ENCODE measurements around the gene ADAM33. TPM values are rescaled to one million over a fixed set of nuclear protein-coding genes. Genes with fewer than 3 reads are reported as not detected.

ADAM33 gene
- total RNA-seq, 2 experiments from 2014 or later: not detected

DNA sequence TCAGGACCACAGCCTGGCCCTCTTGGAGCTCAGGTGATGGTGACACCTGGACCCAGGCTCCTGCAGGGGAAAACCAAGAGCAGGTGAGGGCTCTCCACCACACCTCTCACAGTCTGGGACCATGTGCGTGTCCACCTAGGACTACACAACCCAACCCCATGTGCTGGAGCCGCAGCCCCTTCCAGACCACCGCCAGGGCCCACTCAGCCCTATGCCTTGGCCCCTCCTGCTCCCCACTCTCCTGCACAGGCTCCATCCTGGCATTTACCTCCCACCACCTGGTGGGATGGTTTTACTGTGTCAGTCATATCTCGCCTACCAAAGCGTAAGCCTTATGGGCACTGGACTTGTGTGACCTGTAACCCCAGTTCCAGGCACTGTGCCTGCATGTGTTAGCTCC, 13.1 kb upstream of the ADAM33 start:
- H3K4me1 Mint-ChIP-seq (ENCODE audit: low read depth): no peaks in the 10 kb centered on the region

DNA sequence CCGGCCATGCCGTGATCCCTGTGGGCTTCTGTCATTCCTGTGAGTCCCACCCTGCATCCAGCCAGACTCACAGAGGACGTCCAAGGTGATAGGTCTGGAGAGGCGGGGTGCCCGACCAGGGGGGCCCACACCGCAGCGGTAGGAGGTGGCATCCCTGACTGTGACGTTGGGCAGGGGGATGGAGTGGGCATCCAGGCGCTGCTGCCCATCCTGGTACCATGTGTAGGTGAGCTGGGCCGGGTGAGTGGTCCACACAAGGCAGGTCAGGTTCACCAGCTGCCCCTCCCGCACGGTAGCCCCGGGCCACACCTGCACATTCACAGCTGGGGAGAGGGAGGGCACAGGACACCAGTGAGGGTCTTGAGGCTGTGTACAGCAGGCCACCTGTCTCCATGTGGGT, 11.6 kb upstream of the ADAM33 start:
- H3K27ac Mint-ChIP-seq: no peak overlapping the region
- intact Hi-C loops (cut with micrococcal nuclease): no loop called here
- no peaks in the 10 kb centered on the region for H3K4me1 Mint-ChIP-seq (ENCODE audit: low read depth)
- DNase-seq: no peak
- no peak overlapping the region for H3K4me3 Mint-ChIP-seq
- CTCF ChIA-PET: interaction anchor here (0.7 kb wide), 1 partner anchor 18 kb away, joined by 4 read pairs; no protein-coding TSS in a partner anchor
- H3K36me3 Mint-ChIP-seq (ENCODE audit: low read depth): no peaks in the 10 kb centered on the region
- no peaks in the 10 kb centered on the region for H3K9me3 Mint-ChIP-seq
- no peaks in the 10 kb centered on the region for H3K27me3 Mint-ChIP-seq (ENCODE audit: low read depth)

More for the DNA sequence above, 13.1 kb upstream of the ADAM33 start:
- intact Hi-C loops (cut with micrococcal nuclease): no loop called here
- DNase-seq: no peak
- Mint-ChIP-seq H3K36me3 (ENCODE audit: low read depth) (no peaks in the 10 kb centered on the region), H3K4me3 (no peak overlapping the region), H3K27ac (no peak overlapping the region), H3K9me3 (no peaks in the 10 kb centered on the region), H3K27me3 (ENCODE audit: low read depth) (no peaks in the 10 kb centered on the region)
- CTCF ChIA-PET: interaction anchor here (0.6 to 1.0 kb wide), 6 partner anchors 19 to 422 kb away, joined by 3 to 9 read pairs (median 4); no protein-coding TSS in a partner anchor

GRCh38 chr20:3692706-3693294, 11.0 kb upstream of the ADAM33 start:
- Mint-ChIP-seq H3K4me1 (ENCODE audit: low read depth) (no peaks in the 10 kb centered on the region), H3K27ac (no peak overlapping the region), H3K36me3 (ENCODE audit: low read depth) (no peaks in the 10 kb centered on the region), H3K4me3 (no peak overlapping the region), H3K27me3 (ENCODE audit: low read depth) (no peaks in the 10 kb centered on the region), H3K9me3 (no peaks in the 10 kb centered on the region)
- CTCF ChIA-PET: interaction anchor here (0.7 kb wide), 1 partner anchor 18 kb away, joined by 4 read pairs; no protein-coding TSS in a partner anchor
- intact Hi-C loops (cut with micrococcal nuclease): no loop called here
- DNase-seq: no peak

- CTCF ChIA-PET: interaction anchor here (0.7 to 1.6 kb wide), 2 partner anchors 19 to 45 kb away, joined by 4 read pairs; no protein-coding TSS in a partner anchor
- no peak overlapping the region for H3K4me3 Mint-ChIP-seq
- H3K27ac Mint-ChIP-seq: no peak overlapping the region
- H3K36me3 Mint-ChIP-seq (ENCODE audit: low read depth): no peaks in the 10 kb centered on the region
- H3K27me3 Mint-ChIP-seq (ENCODE audit: low read depth): no peaks in the 10 kb centered on the region
- H3K4me1 Mint-ChIP-seq (ENCODE audit: low read depth): no peaks in the 10 kb centered on the region
- H3K9me3 Mint-ChIP-seq: no peaks in the 10 kb centered on the region
- no peak for DNase-seq
- intact Hi-C loops (cut with micrococcal nuclease): no loop called here
These were observed 10.1 kb upstream of the ADAM33 start for GRCh38 chr20:3691897-3692296.

DNA sequence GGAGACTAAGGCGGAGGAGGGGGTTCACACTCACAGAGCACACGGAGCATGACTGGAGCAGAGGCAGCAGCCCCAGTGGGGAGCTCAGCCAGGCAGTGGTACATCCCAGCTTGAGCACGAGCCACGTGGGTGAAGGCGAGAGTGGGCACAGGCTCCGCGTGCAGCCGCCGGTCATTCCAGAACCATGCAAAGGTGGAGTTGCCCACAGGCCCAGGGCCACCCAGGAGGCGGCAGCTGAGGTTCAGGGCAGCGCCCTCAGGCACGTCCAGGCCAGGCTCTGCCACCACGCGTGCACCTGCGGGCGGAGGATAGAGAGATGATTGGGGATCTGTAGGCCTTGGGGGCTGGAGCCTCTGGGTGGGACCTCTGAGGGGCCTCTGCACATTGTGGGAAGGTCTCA, 9.5 kb upstream of the ADAM33 start:
- no peaks in the 10 kb centered on the region for H3K36me3 Mint-ChIP-seq (ENCODE audit: low read depth)
- CTCF ChIA-PET: interaction anchor here (0.7 to 1.6 kb wide), 3 partner anchors 17 to 46 kb away, joined by 4 read pairs; no protein-coding TSS in a partner anchor
- H3K9me3 Mint-ChIP-seq: no peaks in the 10 kb centered on the region
- H3K4me3 Mint-ChIP-seq: no peak overlapping the region
- H3K4me1 Mint-ChIP-seq (ENCODE audit: low read depth): no peaks in the 10 kb centered on the region
- no peak for DNase-seq
- H3K27ac Mint-ChIP-seq: no peak overlapping the region
- intact Hi-C loops (cut with micrococcal nuclease): no loop called here
- H3K27me3 Mint-ChIP-seq (ENCODE audit: low read depth): no peaks in the 10 kb centered on the region

- H3K27ac Mint-ChIP-seq: no peak overlapping the region
- DNase-seq: no peak
- no peaks in the 10 kb centered on the region for H3K4me1 Mint-ChIP-seq (ENCODE audit: low read depth)
- H3K27me3 Mint-ChIP-seq (ENCODE audit: low read depth): peaks cover 2% of the 10 kb centered on the region
- H3K4me3 Mint-ChIP-seq: no peak overlapping the region
- no peaks in the 10 kb centered on the region for H3K36me3 Mint-ChIP-seq (ENCODE audit: low read depth)
- CTCF ChIA-PET: interaction anchor here (1.0 kb wide), 1 partner anchor 16 kb away, joined by 4 read pairs; no protein-coding TSS in a partner anchor
- intact Hi-C loops (cut with micrococcal nuclease): no loop called here
- no peaks in the 10 kb centered on the region for H3K9me3 Mint-ChIP-seq
These were observed 8.6 kb upstream of the ADAM33 start for GRCh38 chr20:3690413-3690812.

- Mint-ChIP-seq H3K4me1 (ENCODE audit: low read depth) (no peaks in the 10 kb centered on the region), H3K4me3 (no peak overlapping the region), H3K27ac (no peak overlapping the region), H3K9me3 (no peaks in the 10 kb centered on the region), H3K27me3 (ENCODE audit: low read depth) (peaks cover 5% of the 10 kb centered on the region), H3K36me3 (ENCODE audit: low read depth) (no peaks in the 10 kb centered on the region)
- CTCF ChIA-PET: no interaction called here
- intact Hi-C loops (cut with micrococcal nuclease): no loop called here
- no peak for DNase-seq
These were observed 8.2 kb upstream of the ADAM33 start for GRCh38 chr20:3689978-3690377.

- DNase-seq: no peak
- CTCF ChIA-PET: interaction anchor here (0.9 to 1.1 kb wide), 2 partner anchors 9 to 23 kb away, joined by 3 read pairs; no protein-coding TSS in a partner anchor
- Mint-ChIP-seq H3K27me3 (ENCODE audit: low read depth) (peaks cover 19% of the 10 kb centered on the region), H3K27ac (no peak overlapping the region), H3K9me3 (no peaks in the 10 kb centered on the region), H3K4me1 (ENCODE audit: low read depth) (no peaks in the 10 kb centered on the region), H3K36me3 (ENCODE audit: low read depth) (no peaks in the 10 kb centered on the region), H3K4me3 (no peak overlapping the region)
- intact Hi-C loops (cut with micrococcal nuclease): loop anchor here (1.0 kb wide), 1 partner anchor 7 kb away; no protein-coding TSS in a partner anchor
These were observed 5.8 kb upstream of the ADAM33 start for GRCh38 chr20:3687655-3688054.

- CTCF ChIA-PET: interaction anchor here (1.4 kb wide), 1 partner anchor 11 kb away, joined by 7 read pairs; no protein-coding TSS in a partner anchor
These were observed 5.1 kb upstream of the ADAM33 start for GRCh38 chr20:3686867-3687321.

DNA sequence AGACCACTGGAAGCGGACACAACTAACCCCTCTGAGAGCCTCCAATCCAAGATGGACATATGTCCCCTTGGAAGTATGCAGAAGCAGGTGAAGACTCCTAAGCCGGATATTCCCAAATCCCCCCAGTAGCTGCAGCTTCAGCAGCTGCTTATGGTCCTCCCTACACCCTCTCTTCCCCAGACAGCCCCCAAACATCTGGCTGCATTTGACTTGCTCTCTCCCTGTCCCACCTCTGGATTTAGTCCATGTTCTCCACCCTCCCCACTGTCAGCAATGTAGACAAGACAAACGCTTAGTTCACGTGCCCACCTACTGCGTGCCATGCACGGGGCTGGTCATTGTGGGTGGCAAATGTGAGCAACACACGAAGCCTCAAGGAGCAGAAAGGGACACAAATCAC, 4.6 kb upstream of the ADAM33 start:
- no peak overlapping the region for H3K27ac Mint-ChIP-seq

More at GRCh38 chr20:3686867-3687321, 5.1 kb upstream of the ADAM33 start:
- no peak overlapping the region for H3K27ac Mint-ChIP-seq
- peaks cover 22% of the 10 kb centered on the region for H3K27me3 Mint-ChIP-seq (ENCODE audit: low read depth)
- H3K4me3 Mint-ChIP-seq: no peak overlapping the region
- no peaks in the 10 kb centered on the region for H3K9me3 Mint-ChIP-seq
- intact Hi-C loops (cut with micrococcal nuclease): no loop called here
- no peaks in the 10 kb centered on the region for H3K36me3 Mint-ChIP-seq (ENCODE audit: low read depth)
- no peak for DNase-seq
- no peaks in the 10 kb centered on the region for H3K4me1 Mint-ChIP-seq (ENCODE audit: low read depth)

DNA sequence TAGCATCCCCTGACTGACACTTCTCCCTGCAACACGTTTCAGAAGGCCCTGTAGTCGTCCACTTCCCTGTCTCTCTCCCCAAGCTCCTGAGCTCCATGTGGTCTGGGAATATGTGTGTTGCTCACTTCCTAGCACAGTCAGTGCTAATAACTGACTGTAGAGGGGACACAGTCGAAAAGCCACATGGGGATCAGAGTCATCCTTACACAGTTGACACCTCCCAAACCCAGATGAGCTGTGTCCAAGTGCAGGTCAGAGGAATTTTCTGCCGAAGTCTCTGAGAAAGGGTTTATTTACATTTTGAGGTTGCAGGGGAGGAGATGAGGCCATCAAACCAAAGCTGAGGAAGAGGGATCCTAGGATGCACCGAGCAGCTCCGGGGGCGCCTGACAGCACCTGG, 3.5 kb upstream of the ADAM33 start:
- CTCF ChIA-PET: no interaction called here
- intact Hi-C loops (cut with micrococcal nuclease): no loop called here
- Mint-ChIP-seq H3K27ac (no peak overlapping the region), H3K27me3 (ENCODE audit: low read depth) (peaks cover 32% of the 10 kb centered on the region), H3K4me3 (no peak overlapping the region), H3K36me3 (ENCODE audit: low read depth) (no peaks in the 10 kb centered on the region), H3K4me1 (ENCODE audit: low read depth) (no peaks in the 10 kb centered on the region), H3K9me3 (no peaks in the 10 kb centered on the region)
- no peak for DNase-seq

More for the DNA sequence above, 4.6 kb upstream of the ADAM33 start:
- no peaks in the 10 kb centered on the region for H3K9me3 Mint-ChIP-seq
- CTCF ChIA-PET: interaction anchor here (1.4 kb wide), 1 partner anchor 10 kb away, joined by 7 read pairs; no protein-coding TSS in a partner anchor
- no peaks in the 10 kb centered on the region for H3K36me3 Mint-ChIP-seq (ENCODE audit: low read depth)
- H3K27me3 Mint-ChIP-seq (ENCODE audit: low read depth): peaks cover 23% of the 10 kb centered on the region
- H3K4me3 Mint-ChIP-seq: no peak overlapping the region
- intact Hi-C loops (cut with micrococcal nuclease): no loop called here
- no peaks in the 10 kb centered on the region for H3K4me1 Mint-ChIP-seq (ENCODE audit: low read depth)
- no peak for DNase-seq

- no peak overlapping the region for H3K27ac Mint-ChIP-seq
- CTCF ChIA-PET: interaction anchor here (1.0 kb wide), 1 partner anchor 16 kb away, joined by 3 read pairs; no protein-coding TSS in a partner anchor
- H3K4me1 Mint-ChIP-seq (ENCODE audit: low read depth): no peaks in the 10 kb centered on the region
- H3K9me3 Mint-ChIP-seq: no peaks in the 10 kb centered on the region
- no peak for DNase-seq
- intact Hi-C loops (cut with micrococcal nuclease): no loop called here
- no peak overlapping the region for H3K4me3 Mint-ChIP-seq
- no peaks in the 10 kb centered on the region for H3K36me3 Mint-ChIP-seq (ENCODE audit: low read depth)
- H3K27me3 Mint-ChIP-seq (ENCODE audit: low read depth): peaks cover 44% of the 10 kb centered on the region
These were observed 369 bp downstream of the ADAM33 start for GRCh38 chr20:3681352-3681930.

Measured in activated naive CD4-positive, alpha-beta T cell treated with anti-CD3 and anti-CD28 coated beads for 36 hours (primary cell).